H9 (cell line): ENCODE results near the gene DENND1C. TPM values are rescaled to one million over a fixed set of nuclear protein-coding genes. Genes with fewer than 3 reads are reported as not detected.

Source experiments
- DNase-seq: peaks from one replicate; pipeline ENCODE4 v3.0.0-alpha.2; 2017
- H2AFZ ChIP-seq: one replicate; pipeline ENCODE4 v1.6.1; 2013; ENCODE audit warnings: mild to moderate bottlenecking, low read length, control low read depth, moderate library complexity
- H2AK5ac ChIP-seq: 2 replicates; pipeline ENCODE4 v1.6.1; 2013; ENCODE audit warnings: low read length, control low read depth, mixed read lengths; ENCODE audit not compliant: insufficient read length
- H2BK120ac ChIP-seq: one replicate; pipeline ENCODE4 v1.6.1; 2013; ENCODE audit warnings: low read depth, mild to moderate bottlenecking, low read length, control low read depth, inconsistent platforms; ENCODE audit not compliant: poor library complexity, severe bottlenecking
- H2BK12ac ChIP-seq: 2 replicates; pipeline ENCODE4 v1.6.1; 2013; ENCODE audit warnings: low read length, control low read depth, mixed read lengths, low read depth; ENCODE audit not compliant: insufficient read length
- H2BK15ac ChIP-seq: 2 replicates; pipeline ENCODE4 v1.6.1; 2013; ENCODE audit warnings: low read depth, low read length, control low read depth
- H2BK20ac ChIP-seq: one replicate; pipeline ENCODE4 v1.6.1; 2013; ENCODE audit warnings: low read depth, mild to moderate bottlenecking, low read length, control low read depth, inconsistent platforms; ENCODE audit not compliant: poor library complexity, severe bottlenecking
- H2BK5ac ChIP-seq: 2 replicates; pipeline ENCODE4 v1.6.1; 2013; ENCODE audit warnings: low read length, control low read depth, mixed read lengths; ENCODE audit not compliant: insufficient read length
- H3K14ac ChIP-seq: 2 replicates; pipeline ENCODE4 v1.6.1; 2013; ENCODE audit warnings: low read length, control low read depth; ENCODE audit not compliant: insufficient read depth
- H3K18ac ChIP-seq: 2 replicates; pipeline ENCODE4 v1.6.1; 2013; ENCODE audit warnings: low read depth, mild to moderate bottlenecking, mixed read lengths, low read length, control low read depth; ENCODE audit not compliant: insufficient read length
- H3K23ac ChIP-seq: 2 replicates; pipeline ENCODE4 v1.6.1; 2013; ENCODE audit warnings: low read length, control low read depth, mixed read lengths, low read depth; ENCODE audit not compliant: insufficient read length
- H3K23me2 ChIP-seq: 2 replicates; pipeline ENCODE4 v1.6.1; 2013; ENCODE audit warnings: low read depth, mild to moderate bottlenecking, mixed read lengths, low read length, control low read depth; ENCODE audit not compliant: insufficient read length, poor library complexity, severe bottlenecking
- H3K27ac ChIP-seq: 2 replicates; pipeline ENCODE4 v1.5.1; 2013; ENCODE audit warnings: low read length, control low read depth, mixed read lengths, low read depth; ENCODE audit not compliant: insufficient read length
- H3K27me3 ChIP-seq: 2 replicates; pipeline ENCODE4 v1.6.1; 2013; ENCODE audit warnings: low read length, control low read depth, inconsistent platforms; ENCODE audit not compliant: insufficient read depth
- H3K4ac ChIP-seq: 2 replicates; pipeline ENCODE4 v1.6.1; 2013; ENCODE audit warnings: low read depth, mild to moderate bottlenecking, control low read depth, inconsistent platforms, low read length, moderate library complexity
- H3K4me1 ChIP-seq: 2 replicates; pipeline ENCODE4 v1.6.1; 2013; ENCODE audit warnings: low read length, control low read depth, inconsistent platforms; ENCODE audit not compliant: insufficient read depth
- H3K4me2 ChIP-seq: 2 replicates; pipeline ENCODE4 v1.6.1; 2013; ENCODE audit warnings: low read length, control low read depth, mixed read lengths; ENCODE audit not compliant: insufficient read length, insufficient read depth
- H3K56ac ChIP-seq: 2 replicates; pipeline ENCODE4 v1.6.1; 2013; ENCODE audit warnings: low read depth, mild to moderate bottlenecking, mixed read lengths, low read length, control low read depth; ENCODE audit not compliant: insufficient read length
- H3K79me1 ChIP-seq: 2 replicates; pipeline ENCODE4 v1.6.1; 2013; ENCODE audit warnings: low read depth, mild to moderate bottlenecking, moderate library complexity, low read length, control low read depth, inconsistent platforms; ENCODE audit not compliant: insufficient read depth, poor library complexity, severe bottlenecking
- H3K79me2 ChIP-seq: 2 replicates; pipeline ENCODE4 v1.6.1; 2013; ENCODE audit warnings: low read length, control low read depth, inconsistent platforms; ENCODE audit not compliant: insufficient read depth
- H3K9ac ChIP-seq: 2 replicates; pipeline ENCODE4 v1.6.1; 2013; ENCODE audit warnings: low read length, control low read depth, mixed read lengths; ENCODE audit not compliant: insufficient read length; ENCODE audit errors: extremely low read depth
- H3K9me3 ChIP-seq: one replicate; pipeline ENCODE4 v1.6.1; 2013; ENCODE audit warnings: low read depth, low read length, inconsistent platforms; ENCODE audit not compliant: control insufficient read depth
- H3T11ph ChIP-seq: one replicate; pipeline ENCODE4 v1.6.1; 2013; ENCODE audit warnings: mild to moderate bottlenecking, low read length, control low read depth, inconsistent platforms
- H4K20me1 ChIP-seq: one replicate; pipeline ENCODE4 v1.6.1; 2013; ENCODE audit not compliant: control insufficient read depth, insufficient read length, insufficient read depth
- H4K5ac ChIP-seq: 2 replicates; pipeline ENCODE4 v1.6.1; 2013; ENCODE audit warnings: low read depth, mild to moderate bottlenecking, mixed read lengths, low read length, control low read depth; ENCODE audit not compliant: insufficient read length
- H4K8ac ChIP-seq: replicated peaks from 2 replicates; pipeline ENCODE4 v1.6.1; 2013; ENCODE audit warnings: low read length, control low read depth, mixed read lengths, low read depth; ENCODE audit not compliant: insufficient read length
- H4K91ac ChIP-seq: 2 replicates; pipeline ENCODE4 v1.6.1; 2013; ENCODE audit warnings: low read depth, mild to moderate bottlenecking, moderate library complexity, mixed read lengths, low read length, control low read depth; ENCODE audit not compliant: insufficient read length
- H3K27ac Mint-ChIP-seq, 3 experiments: 2 replicates in 2 of 3; 3 replicates in 1 of 3; pipeline ENCODE4 v1.8.0; 2020 to 2021; ENCODE audit warnings: mixed read lengths in 3 of 3, mild to moderate bottlenecking in 1 of 3, moderate library complexity in 1 of 3
- H3K27me3 Mint-ChIP-seq: 2 replicates; pipeline ENCODE4 v1.8.0; 2021; ENCODE audit warnings: low read depth, mild to moderate bottlenecking, moderate library complexity, mixed read lengths
- H3K36me3 Mint-ChIP-seq, 3 experiments: 2 replicates in 2 of 3; 3 replicates in 1 of 3; pipeline ENCODE4 v1.8.0; 2020 to 2021; ENCODE audit warnings: low read depth in 3 of 3, mixed read lengths in 3 of 3; ENCODE audit not compliant: insufficient read depth in 1 of 3
- H3K4me1 Mint-ChIP-seq, 2 experiments: 2 replicates each; pipeline ENCODE4 v1.8.0; 2020; ENCODE audit warnings: mixed read lengths in 2 of 2
- H3K4me3 Mint-ChIP-seq, 2 experiments: 2 replicates in 1 of 2; 3 replicates in 1 of 2; pipeline ENCODE4 v1.8.0; 2020 to 2021; ENCODE audit warnings: mild to moderate bottlenecking in 2 of 2, mixed read lengths in 2 of 2, moderate library complexity in 1 of 2
- H3K9me3 Mint-ChIP-seq, 2 experiments: 2 replicates in 1 of 2; 3 replicates in 1 of 2; pipeline ENCODE4 v1.8.0; 2020; ENCODE audit warnings: mild to moderate bottlenecking in 2 of 2, mixed read lengths in 2 of 2, moderate library complexity in 1 of 2
- CTCF ChIP-seq: fragments of 200-600 bp; sonication (generic); conservative IDR thresholded peaks from 3 replicates; pipeline ENCODE4 v1.8.0; 2021; ENCODE audit warnings: antibody characterized with exemption, mild to moderate bottlenecking
- WGBS: extraction: QIAGEN DNeasy Blood & Tissue Kit; methylation state at CpG from one replicate; pipeline ENCODE4 v1.1.7; 2013; ENCODE audit warnings: missing lambda C conversion rate, low lambda C conversion rate, mixed read lengths; ENCODE audit not compliant: insufficient read length; ENCODE audit errors: extremely low coverage; 5-methylcytosine and 5-hydroxymethylcytosine counted together
- total RNA-seq: library from RNA; stranded (reverse); gene quantifications from 2 replicates; pipeline ENCODE4 v1.2.1, GENCODE V29; 2021

The DENND1C gene
- total RNA-seq, 1 experiment from 2014 or later = 2.4 TPM

GRCh38 chr19:6484230-6484629 is 2.6 kb upstream of the DENND1C start:
- H3K27me3 Mint-ChIP-seq = peaks cover 8% of the 10 kb centered on the region
- Histone ChIP-seq H2BK15ac (no peak overlapping the region), H3K4ac (no peak overlapping the region), H3K9ac (no peak overlapping the region), H4K5ac (no peak overlapping the region), H2BK20ac (no peak overlapping the region), H3K4me2 (no peak overlapping the region), H2AFZ (no peak overlapping the region), H4K8ac (no peak overlapping the region), H4K91ac (no peak overlapping the region), H3K79me1 (no peaks in the 10 kb centered on the region), H3K18ac (no peak overlapping the region), H2BK120ac (no peak overlapping the region), H4K20me1 (no peaks in the 10 kb centered on the region), H2AK5ac (no peak overlapping the region), H3K56ac (no peak overlapping the region), H3K23ac (no peak overlapping the region), H2BK5ac (no peak overlapping the region), H2BK12ac (no peak overlapping the region), H3K14ac (no peak overlapping the region), H3K23me2 (no peaks in the 10 kb centered on the region), H3K27ac (no peak overlapping the region), H3K9me3 (no peaks in the 10 kb centered on the region), H3K4me1 (no peaks in the 10 kb centered on the region), H3K79me2 (no peaks in the 10 kb centered on the region), H3K27me3 (no peaks in the 10 kb centered on the region), H3T11ph (no peak overlapping the region)
- no peak for TF ChIP-seq CTCF
- H3K4me3 Mint-ChIP-seq = no peak overlapping the region
- H3K27ac Mint-ChIP-seq = no peak overlapping the region
- H3K4me1 Mint-ChIP-seq = peaks cover 9 to 15% of the 10 kb centered on the region in 2 experiments
- H3K9me3 Mint-ChIP-seq = no peaks in the 10 kb centered on the region
- no CpG with 5 or more reads among the region's 8 CpGs for WGBS
- no peak for DNase-seq
- H3K36me3 Mint-ChIP-seq = no peaks in the 10 kb centered on the region
